Heart right ventricle (tissue), 16 donors: Measurements from ENCODE around the gene USP16. TPM values are rescaled to one million over a fixed set of nuclear protein-coding genes. Genes with fewer than 3 reads are reported as not detected.

Source experiments
- ATAC-seq, 8 donors: fragments of 200-7000 bp; cut with Tn5 transposase; one replicate each; pipeline ENCODE4 v1.9.1; 2020; ENCODE audit warnings: mild to moderate bottlenecking in 8 of 8, moderate library complexity in 8 of 8, moderate number of reproducible peaks in 1 of 8
- DNase-seq, 2 donors: peaks; one replicate each; pipeline ENCODE4 v3.0.0-alpha.2; 2020
- H3K27ac ChIP-seq, 10 donors: fragments of 200-600 bp; sonication (generic) in 2 of 10; one replicate each; pipeline versions ENCODE4 v1.5.0 to v1.8.0; 2020 to 2022; ENCODE audit warnings: mild to moderate bottlenecking in 3 of 10
- H3K27me3 ChIP-seq, 7 donors: fragments of 200-600 bp; one replicate each; pipeline ENCODE4 v1.8.0; 2021 to 2022; ENCODE audit warnings: mild to moderate bottlenecking in 2 of 7
- H3K36me3 ChIP-seq, 9 donors: fragments of 200-600 bp; sonication (generic) in 1 of 9; one replicate each; pipeline versions ENCODE4 v1.5.0 to v1.8.0; 2020 to 2022; ENCODE audit warnings: mild to moderate bottlenecking in 2 of 9
- H3K4me1 ChIP-seq, 9 donors: fragments of 200-600 bp; sonication (generic) in 1 of 9; one replicate each; pipeline versions ENCODE4 v1.5.0 to v1.8.0; 2020 to 2022; ENCODE audit warnings: mild to moderate bottlenecking in 4 of 9
- H3K4me3 ChIP-seq, 10 donors: fragments of 200-600 bp; sonication (generic) in 2 of 10; one replicate each; pipeline versions ENCODE4 v1.5.0 to v1.8.0; 2020 to 2022; ENCODE audit warnings: mild to moderate bottlenecking in 7 of 10, moderate library complexity in 2 of 10
- H3K9me3 ChIP-seq, 11 donors: fragments of 200-600 bp in 10 of 11; sonication (generic) in 2 of 11; one replicate each; pipeline versions ENCODE4 v1.5.0 to v1.8.0; 2013 to 2022; ENCODE audit warnings: mild to moderate bottlenecking in 2 of 11, control low read depth in 1 of 11, moderate library complexity in 1 of 11
- CTCF ChIP-seq, 9 donors: fragments of 200-600 bp; sonication (generic) in 2 of 9; IDR thresholded peaks; one replicate each; pipeline versions ENCODE4 v1.5.0 to v1.8.0; 2021 to 2022; ENCODE audit warnings: antibody characterized with exemption in 9 of 9, mild to moderate bottlenecking in 5 of 9, moderate library complexity in 1 of 9
- WGBS, 2 donors: extraction: QIAGEN DNeasy Blood & Tissue Kit; methylation state at CpG; one replicate each; pipeline ENCODE4 v1.1.7; 2013; ENCODE audit warnings: inconsistent platforms in 1 of 2; 5-methylcytosine and 5-hydroxymethylcytosine counted together
- intact Hi-C, 10 donors: fragments of 100-400 bp; cut with DNase I; formaldehyde crosslinking; loops; one replicate each; pipeline versions ENCODE4 v1.11.1 to v1.14.2; 2022
- polyA plus RNA-seq, 2 donors: library from polyadenylated mRNA; stranded (reverse); fragments of 200-250 nt; gene quantifications; one replicate each; pipeline ENCODE4 v1.2.3, GENCODE V29; 2013
- total RNA-seq, 10 donors: library from RNA; stranded (reverse); fragmentation: NEBNext Ultra II Directional in 3 of 10; extraction: Animal tissue kit (Norgen Biotek cat#: 25700) in 3 of 10; gene quantifications; one replicate each; pipeline versions ENCODE4 v1.2.1 to v1.2.4, GENCODE V29; 2021 to 2023
- donor health status: Arrhythmogenic right ventricular cardiomyopathy.
- donor health status: ischemic (EF 13 %, LVEDD 7.1; RV severe dilation, severe dysfunction).
- donor health status: healthy with polysubstance abuse.
- donor health status: DM: no; HTN: yes; CAD: no.
- donor health status: DM: no; HTN: no; CAD: no.
- donor health status: ischemic (EF 25% LVEDD 6.9; RV normal size, moderate dysfunction).
- donor health status: ischemic (EF 25% LVEDD 5.7; RV mildly dilated, moderate dysfunction).
- donor health status: healthy.
- donor health status: DM: yes; HTN: yes; CAD: no.
- donor health status: Ischemic cardiomyopathy.
- donor health status: ischemic (EF 35%, LVEDD 5.7; RV mildly dilated, moderate dysfunction).
- donor health status: nonischemic (EF 11% LVEDD 7.7; RV severe dilation, severe dysfunction).
- donor health status: DM: yes; HTN: yes; CAD: no.
- donor health status: PGD.
- donor health status: ischemic (EF 29% LVEDD 5.4; RV normal size, mild dysfunction).
- donor health status: nonischemic (EF 23%, LVEDD 6.1; RV moderate dilation, normal function).

Gene USP16
- total and polyA plus RNA-seq, 12 donors: 20.3 to 41.8 (median 32.5) TPM

- no peaks in the 10 kb centered on the region for H3K4me1 ChIP-seq
- 63 to 64% methylated on average over 4 of the region's 4 CpGs for WGBS, 2 donors
- no peak for TF ChIP-seq CTCF (IDR thresholded peaks at IDR 0.05)
- ATAC-seq (no peak), DNase-seq (no peak)
- H3K27ac ChIP-seq: no peak overlapping the region
- intact Hi-C loops: no loop called here
- no peaks in the 10 kb centered on the region for H3K27me3 ChIP-seq
- H3K9me3 ChIP-seq: no peaks in the 10 kb centered on the region
- H3K4me3 ChIP-seq: no peak overlapping the region
- peaks cover 0 to 100% (median 58%) of the 10 kb centered on the region in 9 donors for H3K36me3 ChIP-seq
Observed at GRCh38 chr21:29033301-29033700, 8.8 kb downstream of the USP16 start.

GRCh38 chr21:29033871-29034270, 9.4 kb downstream of the USP16 start:
- no peak for DNase-seq
- Histone ChIP-seq H3K4me1 (no peaks in the 10 kb centered on the region), H3K4me3 (no peak overlapping the region), H3K27ac (no peak overlapping the region), H3K36me3 (peaks cover 0 to 100% (median 62%) of the 10 kb centered on the region in 9 donors), H3K27me3 (no peaks in the 10 kb centered on the region), H3K9me3 (no peaks in the 10 kb centered on the region)
- intact Hi-C loops: no loop called here
- WGBS, 2 donors: 76 to 78% methylated on average over 3 of the region's 3 CpGs
- no peak for ATAC-seq
- TF ChIP-seq CTCF (IDR thresholded peaks at IDR 0.05): no peak

GRCh38 chr21:29034678-29035077, 10.2 kb downstream of the USP16 start:
- DNase-seq (no peak), ATAC-seq (no peak)
- Histone ChIP-seq H3K4me1 (no peaks in the 10 kb centered on the region), H3K27ac (no peak overlapping the region), H3K9me3 (no peaks in the 10 kb centered on the region), H3K4me3 (no peak overlapping the region), H3K27me3 (no peaks in the 10 kb centered on the region), H3K36me3 (peaks cover 0 to 100% (median 70%) of the 10 kb centered on the region in 9 donors)
- WGBS, 2 donors: 90 to 96% methylated on average over 1 of the region's 1 CpG
- intact Hi-C loops: no loop called here
- no peak for TF ChIP-seq CTCF (IDR thresholded peaks at IDR 0.05)

GRCh38 chr21:29052224-29052623, 27.8 kb downstream of the USP16 start:
- intact Hi-C loops: no loop called here
- DNase-seq (no peak), ATAC-seq (no peak)
- no peak overlapping the region for H3K27ac ChIP-seq
- no peaks in the 10 kb centered on the region for H3K9me3 ChIP-seq
- no peak overlapping the region for H3K4me3 ChIP-seq
- 97 to 99% methylated on average over 5 of the region's 5 CpGs for WGBS, 2 donors
- peaks cover 0 to 98% (median 76%) of the 10 kb centered on the region in 9 donors for H3K36me3 ChIP-seq
- H3K27me3 ChIP-seq: no peaks in the 10 kb centered on the region
- TF ChIP-seq CTCF (IDR thresholded peaks at IDR 0.05): no peak
- H3K4me1 ChIP-seq: no peaks in the 10 kb centered on the region
